Renal cortical epithelial cell (primary cell): ENCODE results near the gene PLEKHA6. TPM values are rescaled to one million over a fixed set of nuclear protein-coding genes. Genes with fewer than 3 reads are reported as not detected.

ENCODE experiments used
- DNase-seq: peaks from one replicate; pipeline ENCODE4 v3.0.0-alpha.2; 2011; ENCODE audit warnings: low read depth
- total RNA-seq: library from RNA; depleted of rRNA; stranded (reverse); fragments of >200 nt; gene quantifications from 2 replicates; pipeline ENCODE4 v1.2.3, GENCODE V29; 2014

The PLEKHA6 gene
- total RNA-seq, 1 donor from 2014 or later = 26.8 TPM

GRCh38 chr1:204284929-204285328 is 74.8 kb downstream of the PLEKHA6 start:
- no peak for DNase-seq

- no peak for DNase-seq
These were observed 75.7 kb downstream of the PLEKHA6 start for GRCh38 chr1:204283711-204284651.

- DNase-seq = no peak
These were observed 76.9 kb downstream of the PLEKHA6 start for GRCh38 chr1:204282761-204283221.

- no peak for DNase-seq
These were observed 79.4 kb downstream of the PLEKHA6 start for GRCh38 chr1:204280099-204280961.

- DNase-seq = no peak
These were observed 80.8 kb downstream of the PLEKHA6 start for GRCh38 chr1:204278958-204279357.

- DNase-seq = no peak
These were observed 81.5 kb downstream of the PLEKHA6 start for GRCh38 chr1:204278251-204278650.

- DNase-seq = no peak
These were observed 82.0 kb downstream of the PLEKHA6 start for GRCh38 chr1:204277563-204278219.

- no peak for DNase-seq
These were observed 83.9 kb downstream of the PLEKHA6 start for GRCh38 chr1:204275695-204276370.

GRCh38 chr1:204274446-204274845 is 85.3 kb downstream of the PLEKHA6 start:
- no peak for DNase-seq

GRCh38 chr1:204272505-204272904 is 87.2 kb downstream of the PLEKHA6 start:
- DNase-seq = no peak

- DNase-seq = no peak
These were observed 87.8 kb downstream of the PLEKHA6 start for GRCh38 chr1:204271970-204272369.

- no peak for DNase-seq
These were observed 91.6 kb downstream of the PLEKHA6 start for GRCh38 chr1:204268101-204268500.

GRCh38 chr1:204267191-204267601 is 92.5 kb downstream of the PLEKHA6 start:
- peak; percentile 52 for DNase-seq

GRCh38 chr1:204266504-204267034 is 93.2 kb downstream of the PLEKHA6 start:
- DNase-seq = peak; percentile 86

- no peak for DNase-seq
These were observed 94.1 kb downstream of the PLEKHA6 start for GRCh38 chr1:204265665-204266064.

GRCh38 chr1:204264805-204265204 is 94.9 kb downstream of the PLEKHA6 start:
- no peak for DNase-seq

- DNase-seq = no peak
These were observed 96.3 kb downstream of the PLEKHA6 start for GRCh38 chr1:204263254-204263910.

GRCh38 chr1:204262506-204263253 is 97.0 kb downstream of the PLEKHA6 start:
- no peak for DNase-seq

- DNase-seq = peak; percentile 73
These were observed 97.8 kb downstream of the PLEKHA6 start for GRCh38 chr1:204261746-204262505.
